ENCODE measurements around the gene PLXNA4. TPM values are rescaled to one million over a fixed set of nuclear protein-coding genes. Genes with fewer than 3 reads are reported as not detected.

PLXNA4 gene
- total RNA-seq, 4 donors from 2014 or later = 5.1 to 7.0 (median 5.3) TPM

DNA sequence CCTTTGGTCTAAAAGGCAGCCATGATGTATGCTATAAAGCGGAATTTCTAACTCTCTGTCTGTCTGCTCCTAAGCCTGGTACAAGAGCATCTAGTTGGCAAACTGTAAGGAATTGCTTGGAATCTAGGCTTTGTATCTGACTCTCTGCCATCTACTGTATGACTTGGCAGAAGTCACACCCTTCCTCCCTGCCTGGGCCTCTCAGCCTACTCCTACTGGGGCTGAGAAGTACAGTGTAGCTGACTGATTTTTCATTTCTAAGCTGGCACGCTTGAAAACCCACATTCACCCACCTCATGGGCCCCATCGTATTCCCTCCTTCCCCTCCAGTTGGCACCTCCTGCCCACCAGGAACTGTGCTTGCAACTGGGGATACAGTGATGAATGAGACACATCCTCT is 435.2 kb downstream of the PLXNA4 start:
- intact Hi-C loops (cut with DNase I; ENCODE audit: low total_unique reads) = no loop called here
- no peak overlapping the region for H3K4me3 ChIP-seq (ENCODE audit: low read depth, poor library complexity, severe bottlenecking)
- no peak for DNase-seq (ENCODE audit: low spot score in 2 of 2)
- 40 to 49% methylated on average over 3 of the region's 3 CpGs for WGBS, 2 donors
- no peak for TF ChIP-seq POLR2A (IDR thresholded peaks at IDR 0.05)
- TF ChIP-seq, protein P1, sequence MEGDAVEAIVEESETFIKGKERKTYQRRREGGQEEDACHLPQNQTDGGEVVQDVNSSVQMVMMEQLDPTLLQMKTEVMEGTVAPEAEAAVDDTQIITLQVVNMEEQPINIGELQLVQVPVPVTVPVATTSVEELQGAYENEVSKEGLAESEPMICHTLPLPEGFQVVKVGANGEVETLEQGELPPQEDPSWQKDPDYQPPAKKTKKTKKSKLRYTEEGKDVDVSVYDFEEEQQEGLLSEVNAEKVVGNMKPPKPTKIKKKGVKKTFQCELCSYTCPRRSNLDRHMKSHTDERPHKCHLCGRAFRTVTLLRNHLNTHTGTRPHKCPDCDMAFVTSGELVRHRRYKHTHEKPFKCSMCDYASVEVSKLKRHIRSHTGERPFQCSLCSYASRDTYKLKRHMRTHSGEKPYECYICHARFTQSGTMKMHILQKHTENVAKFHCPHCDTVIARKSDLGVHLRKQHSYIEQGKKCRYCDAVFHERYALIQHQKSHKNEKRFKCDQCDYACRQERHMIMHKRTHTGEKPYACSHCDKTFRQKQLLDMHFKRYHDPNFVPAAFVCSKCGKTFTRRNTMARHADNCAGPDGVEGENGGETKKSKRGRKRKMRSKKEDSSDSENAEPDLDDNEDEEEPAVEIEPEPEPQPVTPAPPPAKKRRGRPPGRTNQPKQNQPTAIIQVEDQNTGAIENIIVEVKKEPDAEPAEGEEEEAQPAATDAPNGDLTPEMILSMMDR (IDR thresholded peaks at IDR 0.05) = no peak

- intact Hi-C loops (cut with DNase I; ENCODE audit: low total_unique reads) = no loop called here
- TF ChIP-seq, protein P1 (IDR thresholded peaks at IDR 0.05) = no peak
- no peak for TF ChIP-seq POLR2A (IDR thresholded peaks at IDR 0.05)
- H3K4me3 ChIP-seq (ENCODE audit: low read depth, poor library complexity, severe bottlenecking) = no peak overlapping the region
- 53 to 67% methylated on average over 5 of the region's 5 CpGs for WGBS, 2 donors
- DNase-seq (ENCODE audit: low spot score in 2 of 2) = no peak
These were observed 435.9 kb downstream of the PLXNA4 start for GRCh38 chr7:132140341-132140740.

DNA sequence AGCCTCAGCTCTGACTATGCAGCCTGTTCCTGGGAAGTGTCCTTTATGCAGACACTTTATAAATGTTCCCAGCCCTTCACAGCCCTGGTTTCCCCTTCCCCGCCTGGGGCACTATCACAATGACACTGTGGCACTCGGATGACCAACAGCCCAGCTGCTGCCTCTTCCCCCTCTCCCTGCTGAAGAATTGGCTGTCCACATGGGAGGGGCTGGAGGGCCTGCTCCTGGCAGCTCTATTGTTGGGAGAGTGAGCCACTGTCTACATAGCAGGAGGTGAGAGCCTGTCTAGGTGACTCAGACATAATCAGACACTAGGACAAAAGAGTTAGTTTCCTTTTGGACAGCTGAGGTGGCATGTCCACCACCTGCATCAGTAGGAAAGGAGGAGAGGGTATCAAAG is 437.5 kb downstream of the PLXNA4 start:
- intact Hi-C loops (cut with DNase I; ENCODE audit: low total_unique reads) = no loop called here

DNA sequence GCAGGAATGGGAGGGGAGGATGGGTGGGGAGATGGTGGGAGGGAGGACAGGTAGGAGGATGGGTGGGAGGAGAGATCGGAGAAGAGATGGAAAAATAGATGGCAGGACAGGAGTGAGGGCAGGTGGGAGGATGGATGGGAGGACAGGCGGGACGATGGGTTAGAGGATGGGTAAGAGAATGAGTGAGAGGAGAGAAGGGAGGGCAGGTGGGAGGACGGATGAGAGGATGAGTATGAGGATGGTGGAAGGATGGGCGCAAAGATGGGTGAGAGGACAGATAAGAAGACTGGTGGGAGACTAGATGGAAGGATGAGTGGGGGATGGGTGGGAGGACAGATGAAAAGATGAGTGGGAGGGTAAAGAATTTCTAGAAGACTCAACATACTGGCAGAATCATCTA is 438.6 kb downstream of the PLXNA4 start:
- intact Hi-C loops (cut with DNase I; ENCODE audit: low total_unique reads) = no loop called here
- no peak for TF ChIP-seq POLR2A (IDR thresholded peaks at IDR 0.05)
- TF ChIP-seq, protein P1 (IDR thresholded peaks at IDR 0.05) = no peak
- no peak for DNase-seq (ENCODE audit: low spot score in 2 of 2)
- no peak overlapping the region for H3K4me3 ChIP-seq (ENCODE audit: low read depth, poor library complexity, severe bottlenecking)
- WGBS, 2 donors = 94 to 95% methylated on average over 5 of the region's 5 CpGs

More for the DNA sequence above, 437.5 kb downstream of the PLXNA4 start:
- no peak for TF ChIP-seq POLR2A (IDR thresholded peaks at IDR 0.05)
- TF ChIP-seq, protein P1 (IDR thresholded peaks at IDR 0.05) = no peak
- WGBS, 2 donors = 94 to 95% methylated on average over 2 of the region's 2 CpGs
- no peak for DNase-seq (ENCODE audit: low spot score in 2 of 2)
- H3K4me3 ChIP-seq (ENCODE audit: low read depth, poor library complexity, severe bottlenecking) = no peak overlapping the region

GRCh38 chr7:132135746-132136385 is 440.4 kb downstream of the PLXNA4 start:
- intact Hi-C loops (cut with DNase I; ENCODE audit: low total_unique reads) = no loop called here
- no peak for DNase-seq (ENCODE audit: low spot score in 2 of 2)
- no peak for TF ChIP-seq POLR2A (IDR thresholded peaks at IDR 0.05)
- TF ChIP-seq, protein P1 (IDR thresholded peaks at IDR 0.05) = no peak
- H3K4me3 ChIP-seq (ENCODE audit: low read depth, poor library complexity, severe bottlenecking) = no peak overlapping the region
- 79 to 87% methylated on average over 8 of the region's 8 CpGs for WGBS, 2 donors

All from lower leg skin (tissue), 4 donors.